Measurements from ENCODE around the gene CDH16. TPM values are rescaled to one million over a fixed set of nuclear protein-coding genes. Genes with fewer than 3 reads are reported as not detected.

Gene CDH16
- total and polyA plus RNA-seq, 2 of the 13 experiments (the other 11 are each of a cell fraction or from before 2014, with no cell fraction given), result 2.7 to 3.9 TPM

- no peak for FAIRE-seq
- Histone ChIP-seq H3K4me1 (ENCODE audit: insufficient read depth, low read length) (peaks cover 47% of the 10 kb centered on the region), H3K4me2 (ENCODE audit: low read depth, low read length) (peak overlapping the region; percentile 75), H4K20me1 (ENCODE audit: insufficient read depth, low read length) (no peaks in the 10 kb centered on the region), H3K27me3 (ENCODE audit: control insufficient read depth in 1 of 2, insufficient read depth in 2 of 2, low read length in 2 of 2) (peaks cover 4 to 24% of the 10 kb centered on the region in 2 experiments; a peak in 4 of 5 replicates), H3K79me2 (ENCODE audit: insufficient read depth, low read length) (no peaks in the 10 kb centered on the region), H3K9ac (ENCODE audit: insufficient read depth, low read depth, low read length) (no peak overlapping the region), H3K27ac (ENCODE audit: extremely low read length, insufficient read depth, low read length) (no peak overlapping the region), H3K9me3 (ENCODE audit: low read length) (0 out of 2 replicates have a peak, but pooled peaks cover 5% of the 10 kb centered on the region), H2AFZ (ENCODE audit: low read length) (no peak overlapping the region), H3K36me3 (replicated peaks in 1 of 2; ENCODE audit: control insufficient read depth in 1 of 2, insufficient read depth in 2 of 2, low read length in 2 of 2) (0 out of 5 replicates have a peak, but pooled peaks cover 0 to 1% of the 10 kb centered on the region in 2 experiments), H3K4me3 (replicated peaks in 1 of 3; ENCODE audit: insufficient read depth in 1 of 3, low read depth in 2 of 3, low read length in 3 of 3) (peak overlapping the region in 2 of 3 experiments; percentile 37 to 64; a peak in 4 of 6 replicates)
- TF ChIP-seq ZNF704 (CRISPR knock-in tag; IDR thresholded peaks at IDR 0.05; ENCODE audit: borderline replicate concordance) (no peak), THAP11 (CRISPR knock-in tag; IDR thresholded peaks at IDR 0.05) (no peak), YEATS2 (CRISPR knock-in tag; IDR thresholded peaks at IDR 0.05; ENCODE audit: borderline replicate concordance) (no peak), PBX3 (CRISPR knock-in tag; IDR thresholded peaks at IDR 0.05; ENCODE audit: borderline replicate concordance) (no peak), ZNF737 (CRISPR knock-in tag; IDR thresholded peaks at IDR 0.05; ENCODE audit: borderline replicate concordance) (no peak), EZH2 (conservative IDR thresholded peaks at IDR 0.05; ENCODE audit: low read depth, low read length) (peak; percentile 90), FUBP1 (CRISPR knock-in tag; IDR thresholded peaks at IDR 0.05; ENCODE audit: borderline replicate concordance) (no peak), ZBED4 (CRISPR knock-in tag; IDR thresholded peaks at IDR 0.05; ENCODE audit: borderline replicate concordance) (no peak), CSRNP1 (CRISPR knock-in tag; IDR thresholded peaks at IDR 0.05) (0 out of 2 replicates have a peak, but pooled peaks have one; percentile 3), CHD4 (IDR thresholded peaks at IDR 0.05; ENCODE audit: borderline replicate concordance, low read length) (no peak), RAD51 (IDR thresholded peaks at IDR 0.05; ENCODE audit: borderline replicate concordance) (no peak), GATA4 (IDR thresholded peaks at IDR 0.05; ENCODE audit: borderline replicate concordance, low read depth) (no peak), BATF2 (CRISPR knock-in tag; IDR thresholded peaks at IDR 0.05) (0 out of 2 replicates have a peak, but pooled peaks have one; percentile 35)
- no TSS peak for BruUV-seq (replicated peaks)
- in situ Hi-C loops (cut with HindIII; ENCODE audit: extremely low pct_ligation_motif_present, low pct_unique_long_range_greater_than_20kb) (no loop called here), intact Hi-C loops (cut with micrococcal nuclease; ENCODE audit: unreplicated experiment) (no loop called here)
- no peak for DNase-seq (ENCODE audit: low spot score)
- peak; percentile 39 for ATAC-seq
- CTCF ChIA-PET (ENCODE audit: low intra/inter-chr PET ratio, low total read pairs), result no interaction called here
- 42% methylated on average over 16 of the region's 21 CpGs for WGBS (ENCODE audit: low lambda C conversion rate)
- POLR2A ChIA-PET, result no interaction called here
Observed at GRCh38 chr16:66948837-66949225, 30.1 kb upstream of the CDH16 start.

All from HepG2 (cell line).